ENCODE results near the gene KRT9.
"Not testable (repeated sequence)": the region's sequence is repeated elsewhere in the genome, so short reads cannot be mapped to it uniquely, and the experiment has no call there.

The KRT9 gene

DNA sequence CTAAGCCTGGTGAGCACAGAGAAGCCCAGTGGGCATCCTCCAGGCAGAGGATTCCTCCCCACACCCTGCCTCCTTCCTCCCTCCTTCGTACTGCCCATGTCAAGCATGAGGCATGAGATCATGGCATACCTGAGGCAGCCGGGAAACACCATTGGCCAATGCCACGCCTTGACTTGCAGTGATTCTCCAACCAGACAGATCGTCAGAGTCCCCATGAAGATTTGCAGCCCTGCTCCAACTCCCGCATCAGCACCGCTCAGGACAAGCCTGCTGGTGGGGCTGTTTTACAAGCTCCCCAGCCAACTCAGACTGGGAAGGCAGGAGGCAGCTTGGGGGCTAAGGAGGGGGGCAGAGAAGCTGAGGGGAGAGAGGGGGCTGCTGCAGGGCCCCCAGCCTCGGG is 43.6 kb upstream of the KRT9 start:
- Histone ChIP-seq H3K4me1 (ENCODE audit: control insufficient read depth, insufficient read depth, low read length) (no peaks in the 10 kb centered on the region), H3K4me3 (ENCODE audit: low read depth, low read length) (no peak overlapping the region), H3K27me3 (ENCODE audit: control insufficient read depth, insufficient read depth, low read length) (no peaks in the 10 kb centered on the region; the same call in 1 of the 2 replicates), H3K9ac (ENCODE audit: low read length) (no peak overlapping the region), H3K36me3 (ENCODE audit: control insufficient read depth, insufficient read depth, low read length) (no peaks in the 10 kb centered on the region), H3K9me3 (ENCODE audit: control insufficient read depth, insufficient read depth, low read depth, low read length) (no peaks in the 10 kb centered on the region), H3K27ac (ENCODE audit: low read depth, low read length) (no peak overlapping the region)

DNA sequence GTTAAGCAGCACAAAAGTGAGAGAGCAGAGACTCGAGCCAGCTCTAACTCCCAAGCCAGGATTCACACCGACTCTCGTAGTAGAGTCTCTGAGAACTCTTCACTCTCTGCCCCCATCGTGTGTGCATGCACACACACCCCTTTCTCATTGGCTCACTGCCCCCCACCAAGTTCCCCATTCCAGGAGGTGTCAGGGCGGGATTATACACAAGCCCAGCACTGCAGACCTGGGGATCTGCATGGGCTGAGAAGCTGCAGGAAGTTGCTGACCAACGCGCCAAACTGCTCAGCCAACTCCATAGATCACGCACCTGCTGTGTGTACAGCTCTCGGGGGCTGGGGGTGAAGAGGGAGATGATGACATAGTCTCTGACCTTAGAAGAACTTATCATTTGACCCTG is 42.9 kb upstream of the KRT9 start:
- H3K4me3 ChIP-seq (ENCODE audit: low read depth, low read length); H3K27ac ChIP-seq (ENCODE audit: low read depth, low read length); H3K9ac ChIP-seq (ENCODE audit: low read length); H3K4me1 ChIP-seq (ENCODE audit: control insufficient read depth, insufficient read depth, low read length); H3K27me3 ChIP-seq (ENCODE audit: control insufficient read depth, insufficient read depth, low read length); H3K36me3 ChIP-seq (ENCODE audit: control insufficient read depth, insufficient read depth, low read length); H3K9me3 ChIP-seq (ENCODE audit: control insufficient read depth, insufficient read depth, low read depth, low read length): not testable (repeated sequence)

DNA sequence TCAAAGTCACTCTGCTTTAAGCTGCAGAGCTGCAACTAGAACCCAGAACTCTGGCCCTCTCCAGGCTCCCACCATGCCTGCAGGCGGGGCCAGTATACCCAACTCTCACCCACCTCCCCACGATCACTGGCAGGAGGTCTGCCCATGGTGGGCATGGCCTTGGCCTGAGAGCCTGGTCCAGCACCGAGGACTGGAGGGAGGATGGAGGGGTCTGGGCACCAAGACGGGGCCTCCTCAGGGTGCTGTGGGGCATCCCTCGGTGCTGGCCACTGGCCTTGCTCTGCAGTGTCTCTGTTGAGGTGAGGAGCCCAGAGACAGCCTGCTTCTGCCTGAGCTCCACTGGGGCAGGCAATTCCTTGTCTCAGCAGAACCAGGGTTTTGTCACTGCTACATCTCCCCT is 42.2 kb upstream of the KRT9 start:
- Histone ChIP-seq H3K36me3 (ENCODE audit: control insufficient read depth, insufficient read depth, low read length) (no peaks in the 10 kb centered on the region), H3K9me3 (ENCODE audit: control insufficient read depth, insufficient read depth, low read depth, low read length) (no peaks in the 10 kb centered on the region), H3K4me3 (ENCODE audit: low read depth, low read length) (no peak overlapping the region), H3K9ac (ENCODE audit: low read length) (no peak overlapping the region), H3K27me3 (ENCODE audit: control insufficient read depth, insufficient read depth, low read length) (no peaks in the 10 kb centered on the region; the same call in 1 of the 2 replicates), H3K27ac (ENCODE audit: low read depth, low read length) (no peak overlapping the region), H3K4me1 (ENCODE audit: control insufficient read depth, insufficient read depth, low read length) (no peaks in the 10 kb centered on the region)

DNA sequence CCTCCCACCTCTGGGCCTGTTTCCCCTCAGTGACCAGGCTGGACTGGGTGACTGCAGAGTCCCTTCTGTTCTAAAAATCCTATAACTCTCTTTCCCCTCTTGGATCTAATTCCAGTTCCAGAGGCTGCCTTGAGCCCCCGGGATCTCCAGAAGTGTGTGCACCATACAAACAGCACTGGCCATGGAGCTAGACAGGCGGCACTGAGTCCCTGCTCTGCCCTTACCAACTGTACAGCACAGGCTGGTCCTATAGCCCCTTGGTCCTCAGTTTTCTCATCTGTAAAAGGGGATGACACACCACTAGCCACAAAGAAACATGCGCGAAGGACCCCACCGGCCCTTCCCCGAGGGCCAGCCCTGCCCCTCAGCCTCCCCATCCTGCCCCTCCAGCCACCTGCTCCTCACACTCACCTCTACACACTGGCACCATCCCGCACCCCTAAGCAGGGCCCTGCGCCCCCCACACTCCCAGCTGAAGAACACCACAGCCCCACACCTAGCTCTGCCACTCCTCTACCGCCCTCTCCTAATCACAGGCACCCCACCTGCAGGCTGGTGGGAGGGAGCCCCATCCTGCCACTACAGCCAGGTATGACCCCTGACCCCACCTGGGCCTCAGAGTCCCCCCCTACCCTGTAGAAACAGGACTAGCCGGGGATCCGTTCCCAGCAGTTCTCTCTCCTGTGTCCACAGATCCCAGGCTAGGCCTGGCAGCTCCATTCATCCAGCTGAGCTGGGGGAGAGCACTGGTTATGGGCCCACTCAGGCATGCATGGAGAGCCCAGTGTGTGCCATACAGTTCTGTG is 41.6 kb upstream of the KRT9 start:
- Histone ChIP-seq H3K27me3 (ENCODE audit: control insufficient read depth, insufficient read depth, low read length) (no peaks in the 10 kb centered on the region; the same call in 1 of the 2 replicates), H3K27ac (ENCODE audit: low read depth, low read length) (no peak overlapping the region), H3K36me3 (ENCODE audit: control insufficient read depth, insufficient read depth, low read length) (no peaks in the 10 kb centered on the region)

DNA sequence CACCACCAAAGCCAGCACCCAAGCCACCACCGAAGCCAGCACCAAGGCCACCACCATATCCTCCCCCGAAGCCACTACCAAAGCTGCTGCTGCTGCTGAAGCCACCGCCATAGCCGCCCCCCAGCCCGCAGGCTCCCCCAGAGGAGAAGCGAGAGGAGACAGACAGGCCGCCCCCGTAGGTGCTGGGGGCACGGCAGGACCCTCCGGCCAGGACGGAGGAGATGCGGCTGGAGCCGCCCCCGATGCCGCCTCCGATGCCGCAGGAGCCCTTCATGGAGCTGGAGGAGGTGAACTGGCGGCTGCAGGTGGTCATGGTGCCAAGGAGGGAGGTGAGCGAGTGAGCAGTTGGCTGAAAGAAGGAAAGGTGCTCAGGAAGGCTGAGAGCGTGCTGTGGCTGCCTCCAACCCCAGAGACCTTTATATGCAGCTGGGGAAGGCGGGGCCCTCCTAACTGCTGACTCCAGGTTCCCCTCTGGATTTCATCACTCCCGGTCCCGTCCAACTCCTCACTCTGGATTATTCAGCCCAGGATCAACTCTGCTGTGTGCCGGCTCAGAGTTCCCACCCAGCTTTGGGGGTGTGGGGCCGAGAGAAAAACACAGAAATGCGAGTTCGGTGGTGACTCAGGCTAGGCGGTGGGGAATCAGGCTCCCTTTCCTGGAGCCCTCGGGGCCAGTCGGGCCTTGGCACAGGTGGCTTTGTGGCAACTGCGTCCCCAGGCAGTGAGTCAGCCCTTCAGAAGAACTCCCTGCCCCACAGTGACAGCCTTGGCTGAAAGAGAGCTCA is 40.7 kb upstream of the KRT9 start, which contains the start of gene KRT16:
TSS of gene KRT16 (minus strand) at position 392 of the 785 bp plus-strand sequence. CDS start at position 313, 79 bp downstream.
- H3K27ac ChIP-seq (ENCODE audit: low read depth, low read length); H3K4me3 ChIP-seq (ENCODE audit: low read depth, low read length); H3K9me3 ChIP-seq (ENCODE audit: control insufficient read depth, insufficient read depth, low read depth, low read length); H3K9ac ChIP-seq (ENCODE audit: low read length); H3K4me1 ChIP-seq (ENCODE audit: control insufficient read depth, insufficient read depth, low read length); H3K27me3 ChIP-seq (ENCODE audit: control insufficient read depth, insufficient read depth, low read length); H3K36me3 ChIP-seq (ENCODE audit: control insufficient read depth, insufficient read depth, low read length): not testable (repeated sequence)

More for the DNA sequence above, 41.6 kb upstream of the KRT9 start:
- H3K9me3 ChIP-seq (ENCODE audit: control insufficient read depth, insufficient read depth, low read depth, low read length), result no peaks in the 10 kb centered on the region
- H3K4me3 ChIP-seq (ENCODE audit: low read depth, low read length), result no peak overlapping the region
- no peaks in the 10 kb centered on the region for H3K4me1 ChIP-seq (ENCODE audit: control insufficient read depth, insufficient read depth, low read length)
- H3K9ac ChIP-seq (ENCODE audit: low read length), result no peak overlapping the region

DNA sequence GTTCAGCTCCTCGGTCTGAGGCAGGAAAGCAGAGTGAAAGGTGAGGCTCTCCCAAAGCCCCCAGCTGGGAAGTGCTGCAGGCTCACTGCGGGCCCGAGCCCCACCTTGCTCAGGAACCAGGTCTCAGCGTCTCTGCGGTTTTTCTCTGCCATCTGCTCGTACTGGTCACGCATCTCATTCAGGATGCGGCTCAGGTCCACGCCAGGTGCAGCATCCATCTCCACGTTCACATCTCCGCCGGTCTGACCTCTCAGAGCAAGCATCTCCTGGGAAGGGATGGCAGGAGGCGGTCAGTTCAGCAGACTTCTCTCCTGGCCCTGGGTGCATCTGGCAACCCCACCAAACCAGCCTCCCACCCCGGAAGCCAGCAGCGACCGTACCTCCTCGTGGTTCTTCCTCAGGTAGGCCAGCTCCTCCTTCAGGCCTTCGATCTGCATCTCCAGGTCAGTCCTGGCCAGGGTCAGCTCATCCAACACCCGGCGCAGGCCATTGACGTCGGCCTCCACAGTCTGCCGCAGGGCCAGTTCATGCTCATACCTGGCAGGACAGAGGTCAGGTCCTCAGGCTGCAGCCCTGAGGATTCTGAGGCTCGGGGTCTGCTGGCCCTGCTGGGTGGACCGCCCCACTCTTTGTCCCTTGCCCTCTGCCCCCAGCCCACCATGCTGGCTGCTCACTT is 39.2 kb upstream of the KRT9 start:
- Histone ChIP-seq H3K9ac (ENCODE audit: low read length) (no peak overlapping the region), H3K9me3 (ENCODE audit: control insufficient read depth, insufficient read depth, low read depth, low read length) (peaks cover 8% of the 10 kb centered on the region; the same call in 1 of the 2 replicates), H3K4me3 (ENCODE audit: low read depth, low read length) (no peak overlapping the region), H3K27ac (ENCODE audit: low read depth, low read length) (no peak overlapping the region), H3K4me1 (ENCODE audit: control insufficient read depth, insufficient read depth, low read length) (no peaks in the 10 kb centered on the region), H3K27me3 (ENCODE audit: control insufficient read depth, insufficient read depth, low read length) (no peaks in the 10 kb centered on the region; the same call in 1 of the 2 replicates), H3K36me3 (ENCODE audit: control insufficient read depth, insufficient read depth, low read length) (no peaks in the 10 kb centered on the region)

DNA sequence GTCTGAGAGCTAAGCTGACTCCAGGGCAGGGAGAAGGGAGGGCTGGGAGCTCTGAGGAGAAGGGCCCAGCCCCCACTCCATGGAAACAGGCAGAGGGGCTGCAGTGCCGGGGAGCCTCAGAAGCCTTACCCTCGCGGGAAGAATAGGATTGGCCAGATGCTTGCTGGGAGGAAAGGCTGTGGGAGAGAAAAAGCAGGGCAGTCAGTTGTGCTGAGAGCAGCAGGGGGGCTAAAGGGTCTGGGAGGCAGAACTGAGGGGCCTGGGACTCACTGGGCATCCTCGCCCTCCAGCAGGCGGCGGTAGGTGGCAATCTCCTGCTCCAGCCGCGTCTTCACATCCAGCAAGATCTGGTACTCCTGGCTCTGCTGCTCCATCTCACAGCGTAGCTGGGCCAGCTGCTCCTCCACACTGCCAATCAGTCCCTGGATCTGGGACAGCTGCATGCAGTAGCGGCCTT is 38.2 kb upstream of the KRT9 start:
- not testable (repeated sequence) for H3K27me3 ChIP-seq (ENCODE audit: control insufficient read depth, insufficient read depth, low read length); H3K9me3 ChIP-seq (ENCODE audit: control insufficient read depth, insufficient read depth, low read depth, low read length); H3K36me3 ChIP-seq (ENCODE audit: control insufficient read depth, insufficient read depth, low read length); H3K27ac ChIP-seq (ENCODE audit: low read depth, low read length); H3K4me3 ChIP-seq (ENCODE audit: low read depth, low read length); H3K4me1 ChIP-seq (ENCODE audit: control insufficient read depth, insufficient read depth, low read length); H3K9ac ChIP-seq (ENCODE audit: low read length)

DNA sequence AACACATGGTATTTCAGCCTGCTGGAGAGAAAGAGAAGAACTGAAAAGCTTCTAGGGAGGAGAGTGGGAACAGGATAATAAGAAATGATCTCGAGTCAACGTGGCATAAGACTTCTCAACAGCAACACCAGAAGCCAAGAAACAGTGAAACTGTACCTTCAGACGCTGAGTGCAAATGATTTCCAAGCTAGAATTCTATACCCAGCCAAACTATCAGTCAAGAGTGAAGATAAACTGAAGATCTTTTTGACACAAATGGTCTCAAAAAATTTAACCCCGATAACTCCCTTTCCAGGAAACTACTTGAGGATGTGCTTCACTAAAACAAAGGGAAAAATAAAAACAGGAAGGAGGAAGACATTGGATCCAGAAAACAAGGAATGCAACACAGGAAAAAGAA is 35.1 kb upstream of the KRT9 start:
- H3K9me3 ChIP-seq (ENCODE audit: control insufficient read depth, insufficient read depth, low read depth, low read length); H3K4me3 ChIP-seq (ENCODE audit: low read depth, low read length); H3K4me1 ChIP-seq (ENCODE audit: control insufficient read depth, insufficient read depth, low read length); H3K27ac ChIP-seq (ENCODE audit: low read depth, low read length); H3K27me3 ChIP-seq (ENCODE audit: control insufficient read depth, insufficient read depth, low read length); H3K36me3 ChIP-seq (ENCODE audit: control insufficient read depth, insufficient read depth, low read length); H3K9ac ChIP-seq (ENCODE audit: low read length): not testable (repeated sequence)

DNA sequence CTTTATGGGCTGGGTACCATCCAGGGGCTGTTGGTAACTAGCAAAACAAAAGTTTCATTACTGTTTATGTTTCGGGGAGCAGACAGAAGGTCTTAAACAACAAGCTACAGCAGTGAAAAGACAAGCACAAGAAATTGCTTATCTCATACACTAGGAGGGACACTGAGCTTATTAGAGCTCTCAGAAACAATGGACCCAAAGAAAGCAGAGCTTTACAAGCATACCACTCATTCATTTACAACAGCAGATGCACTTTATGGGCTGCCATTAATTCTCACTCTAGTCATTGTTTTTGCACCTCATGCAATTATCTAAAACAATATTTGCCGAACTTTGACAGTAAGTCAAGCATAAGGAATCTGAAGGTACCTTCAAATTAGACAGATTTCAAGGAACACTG is 30.7 kb upstream of the KRT9 start:
- Histone ChIP-seq H3K36me3 (ENCODE audit: control insufficient read depth, insufficient read depth, low read length) (no peaks in the 10 kb centered on the region), H3K9me3 (ENCODE audit: control insufficient read depth, insufficient read depth, low read depth, low read length) (peaks cover 8% of the 10 kb centered on the region; the same call in 1 of the 2 replicates), H3K9ac (ENCODE audit: low read length) (no peak overlapping the region), H3K27me3 (ENCODE audit: control insufficient read depth, insufficient read depth, low read length) (no peaks in the 10 kb centered on the region), H3K4me1 (ENCODE audit: control insufficient read depth, insufficient read depth, low read length) (no peaks in the 10 kb centered on the region), H3K27ac (ENCODE audit: low read depth, low read length) (no peak overlapping the region), H3K4me3 (ENCODE audit: low read depth, low read length) (no peak overlapping the region)

DNA sequence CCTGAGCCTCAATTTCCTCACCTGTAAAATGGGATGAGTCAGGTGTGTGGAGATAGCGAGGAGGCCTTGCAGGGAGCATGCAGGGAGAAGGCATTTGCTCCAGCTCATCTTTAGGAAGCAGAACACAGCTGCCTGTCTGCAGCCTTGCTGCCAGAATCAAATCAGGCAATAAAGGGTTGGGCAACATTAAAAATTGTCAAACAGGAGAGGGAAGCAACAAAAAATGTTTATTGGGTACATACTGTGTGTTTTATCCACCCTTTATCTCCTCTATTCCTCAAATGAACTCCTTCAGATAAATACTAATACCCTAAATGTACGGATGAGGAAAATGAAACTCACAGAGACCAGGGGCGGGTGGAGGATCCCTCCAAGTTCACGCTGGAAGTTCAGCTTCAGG is 28.5 kb upstream of the KRT9 start:
- H3K27me3 ChIP-seq (ENCODE audit: control insufficient read depth, insufficient read depth, low read length), result no peaks in the 10 kb centered on the region; the same call in 1 of the 2 replicates
- no peak overlapping the region for H3K9ac ChIP-seq (ENCODE audit: low read length)
- no peak overlapping the region for H3K4me3 ChIP-seq (ENCODE audit: low read depth, low read length)
- no peaks in the 10 kb centered on the region for H3K36me3 ChIP-seq (ENCODE audit: control insufficient read depth, insufficient read depth, low read length)
- no peak overlapping the region for H3K27ac ChIP-seq (ENCODE audit: low read depth, low read length)
- no peaks in the 10 kb centered on the region for H3K9me3 ChIP-seq (ENCODE audit: control insufficient read depth, insufficient read depth, low read depth, low read length)
- H3K4me1 ChIP-seq (ENCODE audit: control insufficient read depth, insufficient read depth, low read length), result no peaks in the 10 kb centered on the region

DNA sequence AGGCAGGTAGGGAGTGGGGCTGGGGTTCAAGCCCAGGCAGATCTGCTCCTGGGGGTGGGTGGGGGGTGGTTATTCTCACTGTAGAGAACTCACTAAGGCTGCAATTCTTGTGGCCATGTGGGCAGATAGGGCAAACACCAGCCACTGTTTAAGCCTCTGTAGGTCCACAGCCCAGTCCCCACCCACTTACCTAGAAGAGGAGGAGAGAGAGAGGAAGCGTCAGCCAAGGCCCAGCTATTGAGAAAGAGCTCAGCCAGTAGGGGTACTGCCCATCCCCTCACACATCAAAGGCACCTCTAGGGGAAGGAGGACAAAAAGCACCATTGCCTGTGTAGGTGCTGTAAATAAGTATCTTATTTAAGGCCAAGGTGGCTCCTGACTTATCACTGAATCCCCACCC is 27.8 kb upstream of the KRT9 start:
- no peaks in the 10 kb centered on the region for H3K9me3 ChIP-seq (ENCODE audit: control insufficient read depth, insufficient read depth, low read depth, low read length)
- H3K9ac ChIP-seq (ENCODE audit: low read length), result no peak overlapping the region
- H3K36me3 ChIP-seq (ENCODE audit: control insufficient read depth, insufficient read depth, low read length), result no peaks in the 10 kb centered on the region
- H3K27me3 ChIP-seq (ENCODE audit: control insufficient read depth, insufficient read depth, low read length), result peaks cover 5% of the 10 kb centered on the region
- no peak overlapping the region for H3K27ac ChIP-seq (ENCODE audit: low read depth, low read length)
- no peak overlapping the region for H3K4me3 ChIP-seq (ENCODE audit: low read depth, low read length)
- H3K4me1 ChIP-seq (ENCODE audit: control insufficient read depth, insufficient read depth, low read length), result no peaks in the 10 kb centered on the region

Data from HUES6 (cell line).